SH-SY5Y (cell line): ENCODE measurements around the gene ACE.

Experiments
- GATA2 ChIP-seq: IDR thresholded peaks from 2 replicates; pipeline ENCODE4 v1.6.1; 2011; ENCODE audit warnings: mild to moderate bottlenecking, low read depth, low read length
- GATA3 ChIP-seq: IDR thresholded peaks from 2 replicates; pipeline ENCODE4 v1.6.1; 2011; ENCODE audit warnings: low read depth, mild to moderate bottlenecking, low read length, moderate library complexity

DNA sequence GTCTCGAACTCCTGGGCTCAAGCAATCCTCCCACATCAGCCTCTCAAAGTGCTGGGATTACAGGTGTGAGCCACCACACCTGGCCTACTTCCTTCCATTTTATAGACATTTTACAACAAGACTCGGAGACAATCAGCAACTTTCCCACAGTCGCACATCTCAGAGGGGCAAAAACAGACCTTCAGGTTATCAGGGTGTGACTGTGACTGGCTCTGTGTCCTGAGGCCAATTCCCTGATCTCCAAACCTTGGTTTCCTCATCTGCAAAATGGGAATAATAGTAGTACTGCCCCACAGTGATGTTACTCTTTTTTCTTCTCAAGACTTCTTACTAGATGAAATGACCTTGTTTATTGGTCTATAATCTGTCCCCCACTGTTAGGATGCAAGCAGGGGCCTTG lies 35.5 kb downstream of the ACE start:
- TF ChIP-seq GATA3, result no peak
- no peak for TF ChIP-seq GATA2
